ENCODE results near the gene CFHR4. TPM values are rescaled to one million over a fixed set of nuclear protein-coding genes. Genes with fewer than 3 reads are reported as not detected.
"Not testable (repeated sequence)": the region's sequence is repeated elsewhere in the genome, so short reads cannot be mapped to it uniquely, and the experiment has no call there.

The CFHR4 gene
- total and polyA plus RNA-seq, 2 donors (not counting 3 experiments of a cell fraction or from before 2014, with no cell fraction given) = not detected

DNA sequence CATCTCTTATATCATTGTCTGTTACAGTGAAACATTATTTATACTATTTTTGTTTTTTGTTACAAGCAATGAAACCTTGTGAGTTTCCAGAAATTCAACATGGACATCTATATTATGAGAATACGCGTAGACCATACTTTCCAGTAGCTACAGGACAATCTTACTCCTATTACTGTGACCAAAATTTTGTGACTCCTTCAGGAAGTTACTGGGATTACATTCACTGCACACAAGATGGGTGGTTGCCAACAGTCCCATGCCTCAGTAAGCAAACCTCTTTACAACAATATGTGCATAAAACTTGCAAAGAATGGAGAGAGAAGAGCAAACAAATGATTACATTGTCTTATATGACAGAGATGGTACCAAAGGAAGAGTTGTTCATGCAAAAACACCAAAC lies 22.4 kb downstream of the CFHR4 start:
- no peaks in the 10 kb centered on the region for H3K79me2 ChIP-seq (ENCODE audit: control insufficient read depth, insufficient read depth, low read length)
- TF ChIP-seq JUN (IDR thresholded peaks at IDR 0.05; ENCODE audit: borderline replicate concordance, insufficient read depth, insufficient read length, low read depth) = no peak
- TF ChIP-seq, protein P1, sequence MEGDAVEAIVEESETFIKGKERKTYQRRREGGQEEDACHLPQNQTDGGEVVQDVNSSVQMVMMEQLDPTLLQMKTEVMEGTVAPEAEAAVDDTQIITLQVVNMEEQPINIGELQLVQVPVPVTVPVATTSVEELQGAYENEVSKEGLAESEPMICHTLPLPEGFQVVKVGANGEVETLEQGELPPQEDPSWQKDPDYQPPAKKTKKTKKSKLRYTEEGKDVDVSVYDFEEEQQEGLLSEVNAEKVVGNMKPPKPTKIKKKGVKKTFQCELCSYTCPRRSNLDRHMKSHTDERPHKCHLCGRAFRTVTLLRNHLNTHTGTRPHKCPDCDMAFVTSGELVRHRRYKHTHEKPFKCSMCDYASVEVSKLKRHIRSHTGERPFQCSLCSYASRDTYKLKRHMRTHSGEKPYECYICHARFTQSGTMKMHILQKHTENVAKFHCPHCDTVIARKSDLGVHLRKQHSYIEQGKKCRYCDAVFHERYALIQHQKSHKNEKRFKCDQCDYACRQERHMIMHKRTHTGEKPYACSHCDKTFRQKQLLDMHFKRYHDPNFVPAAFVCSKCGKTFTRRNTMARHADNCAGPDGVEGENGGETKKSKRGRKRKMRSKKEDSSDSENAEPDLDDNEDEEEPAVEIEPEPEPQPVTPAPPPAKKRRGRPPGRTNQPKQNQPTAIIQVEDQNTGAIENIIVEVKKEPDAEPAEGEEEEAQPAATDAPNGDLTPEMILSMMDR (IDR thresholded peaks at IDR 0.05; ENCODE audit: extremely low read depth in 1 of 2, insufficient read depth in 1 of 2, low read depth in 1 of 2, low read length in 2 of 2) = no peak
- TF ChIP-seq POLR2AphosphoS5 (IDR thresholded peaks at IDR 0.05; ENCODE audit: insufficient read depth, low read depth, low read length) = no peak
- TF ChIP-seq EZH2 (IDR thresholded peaks at IDR 0.05; ENCODE audit: borderline replicate concordance, low read depth, low read length, severe bottlenecking) = no peak
- no peak for TF ChIP-seq MYC (IDR thresholded peaks at IDR 0.05; ENCODE audit: low read depth, low read length)
- no peak for TF ChIP-seq GATA2 (IDR thresholded peaks at IDR 0.05; ENCODE audit: insufficient read depth, insufficient read length, low read depth, low read length)
- TF ChIP-seq, protein P2, sequence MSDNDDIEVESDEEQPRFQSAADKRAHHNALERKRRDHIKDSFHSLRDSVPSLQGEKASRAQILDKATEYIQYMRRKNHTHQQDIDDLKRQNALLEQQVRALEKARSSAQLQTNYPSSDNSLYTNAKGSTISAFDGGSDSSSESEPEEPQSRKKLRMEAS (IDR thresholded peaks at IDR 0.05; ENCODE audit: insufficient read depth, insufficient read length) = no peak
- no peak for TF ChIP-seq FOS (IDR thresholded peaks at IDR 0.05; ENCODE audit: borderline replicate concordance, insufficient read depth, low read length)
- TF ChIP-seq POLR2A (IDR thresholded peaks at IDR 0.05; ENCODE audit: low read depth, low read length) = no peak
- H3K4me2 ChIP-seq (ENCODE audit: insufficient read depth, low read length) = no peak overlapping the region
- H3K4me1 ChIP-seq (ENCODE audit: control insufficient read depth, extremely low read depth, insufficient read depth, low read length) = no peaks in the 10 kb centered on the region
- BruUV-seq (replicated peaks) = no TSS peak
- CTCF ChIA-PET = interaction anchor here (0.7 kb wide), 1 partner anchor 18 kb away, joined by 3 read pairs; no protein-coding TSS in a partner anchor
- H3K27ac ChIP-seq (ENCODE audit: insufficient read depth, low read depth, low read length) = no peak overlapping the region
- POLR2A ChIA-PET = no interaction called here
- H3K4me3 ChIP-seq (replicated peaks in 1 of 3; ENCODE audit: insufficient read depth in 1 of 3, low read depth in 1 of 3, low read length in 3 of 3) = no peak overlapping the region
- FAIRE-seq (no peak), DNase-seq (ENCODE audit: low read depth, low spot score) (no peak)
- H2AFZ ChIP-seq (ENCODE audit: low read depth, low read length) = no peak overlapping the region
- intact Hi-C loops (cut with micrococcal nuclease) = no loop called here
- no peaks in the 10 kb centered on the region for H4K20me1 ChIP-seq (replicated peaks; ENCODE audit: control insufficient read depth, extremely low read depth, insufficient read depth, low read length)
- no peaks in the 10 kb centered on the region for H3K9me3 ChIP-seq (replicated peaks; ENCODE audit: control insufficient read depth, insufficient read depth, low read length)
- no peaks in the 10 kb centered on the region for H3K27me3 ChIP-seq (ENCODE audit: control insufficient read depth in 2 of 2, insufficient read depth in 2 of 2, low read length in 2 of 2)
- no peaks in the 10 kb centered on the region for H3K36me3 ChIP-seq (ENCODE audit: control insufficient read depth in 2 of 2, extremely low read depth in 1 of 2, insufficient read depth in 2 of 2, low read length in 2 of 2)
- no peaks in the 10 kb centered on the region for H3K9me1 ChIP-seq (replicated peaks; ENCODE audit: control insufficient read depth, extremely low read depth, insufficient read depth, low read length)
- H3K9ac ChIP-seq (replicated peaks; ENCODE audit: extremely low read depth, insufficient read depth, low read length) = no peak overlapping the region
- dilution Hi-C loops (cut with MboI; ENCODE audit: extremely low pct_ligation_motif_present, low sequenced_read_pairs) = no loop called here

DNA sequence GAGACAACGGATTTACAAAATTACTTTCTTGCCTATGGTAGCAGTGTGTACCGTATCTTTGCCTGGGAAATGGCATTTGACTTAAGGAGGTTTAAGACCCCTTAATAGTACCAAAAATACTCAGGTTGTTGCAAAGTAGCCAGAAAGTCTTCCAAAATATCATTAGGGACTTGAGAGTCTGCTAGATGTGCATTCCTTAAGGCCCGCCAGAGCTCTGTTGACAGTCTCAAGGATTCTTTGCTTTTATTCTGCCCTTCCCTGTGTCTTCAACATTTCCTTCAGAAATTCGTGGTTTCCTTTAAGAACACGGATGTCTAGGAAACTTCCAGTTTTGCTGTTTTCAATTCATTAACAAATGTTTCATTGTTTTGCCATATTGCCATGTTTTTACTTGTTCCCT lies 24.4 kb downstream of the CFHR4 start:
- CTCF ChIA-PET = not testable (repeated sequence)

DNA sequence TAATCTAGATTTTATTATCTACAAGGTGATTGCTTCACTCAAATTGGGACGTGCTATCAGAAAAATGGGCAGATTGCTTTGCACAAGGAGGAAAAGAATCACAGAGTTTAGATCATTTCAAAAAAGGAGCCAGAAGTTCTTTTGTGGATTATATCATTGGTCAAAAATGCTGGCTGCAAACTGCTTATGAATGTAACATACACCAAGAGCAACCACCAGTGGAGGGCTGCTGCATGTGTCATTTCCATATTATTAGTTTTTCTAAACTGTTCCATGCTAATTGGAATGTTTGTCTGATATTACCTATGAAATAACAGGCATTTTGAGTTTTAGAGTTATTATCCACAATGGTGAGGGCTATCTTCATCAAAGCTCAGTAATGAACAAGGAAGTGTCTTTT lies 39.0 kb downstream of the CFHR4 start:
- DNase-seq (ENCODE audit: low read depth, low spot score); H3K36me3 ChIP-seq (ENCODE audit: control insufficient read depth in 2 of 2, extremely low read depth in 1 of 2, insufficient read depth in 2 of 2, low read length in 2 of 2); H3K9me3 ChIP-seq (replicated peaks; ENCODE audit: control insufficient read depth, insufficient read depth, low read length); POLR2A ChIA-PET; dilution Hi-C loops (cut with MboI; ENCODE audit: extremely low pct_ligation_motif_present, low sequenced_read_pairs); H3K4me3 ChIP-seq (replicated peaks in 1 of 3; ENCODE audit: insufficient read depth in 1 of 3, low read depth in 1 of 3, low read length in 3 of 3); H3K9me1 ChIP-seq (replicated peaks; ENCODE audit: control insufficient read depth, extremely low read depth, insufficient read depth, low read length); BruUV-seq (replicated peaks); H2AFZ ChIP-seq (ENCODE audit: low read depth, low read length); H3K27ac ChIP-seq (ENCODE audit: insufficient read depth, low read depth, low read length); H3K27me3 ChIP-seq (ENCODE audit: control insufficient read depth in 2 of 2, insufficient read depth in 2 of 2, low read length in 2 of 2); CTCF ChIA-PET; intact Hi-C loops (cut with micrococcal nuclease); H3K4me2 ChIP-seq (ENCODE audit: insufficient read depth, low read length); H3K79me2 ChIP-seq (ENCODE audit: control insufficient read depth, insufficient read depth, low read length); H4K20me1 ChIP-seq (replicated peaks; ENCODE audit: control insufficient read depth, extremely low read depth, insufficient read depth, low read length); H3K4me1 ChIP-seq (ENCODE audit: control insufficient read depth, extremely low read depth, insufficient read depth, low read length); FAIRE-seq; H3K9ac ChIP-seq (replicated peaks; ENCODE audit: extremely low read depth, insufficient read depth, low read length): not testable (repeated sequence)

More for the DNA sequence above, 24.4 kb downstream of the CFHR4 start:
- DNase-seq (ENCODE audit: low read depth, low spot score); H3K4me1 ChIP-seq (ENCODE audit: control insufficient read depth, extremely low read depth, insufficient read depth, low read length); FAIRE-seq; H3K27ac ChIP-seq (ENCODE audit: insufficient read depth, low read depth, low read length); H3K27me3 ChIP-seq (ENCODE audit: control insufficient read depth in 2 of 2, insufficient read depth in 2 of 2, low read length in 2 of 2); H3K4me3 ChIP-seq (replicated peaks in 1 of 3; ENCODE audit: insufficient read depth in 1 of 3, low read depth in 1 of 3, low read length in 3 of 3); POLR2A ChIA-PET; H3K9me3 ChIP-seq (replicated peaks; ENCODE audit: control insufficient read depth, insufficient read depth, low read length); H4K20me1 ChIP-seq (replicated peaks; ENCODE audit: control insufficient read depth, extremely low read depth, insufficient read depth, low read length); H3K36me3 ChIP-seq (ENCODE audit: control insufficient read depth in 2 of 2, extremely low read depth in 1 of 2, insufficient read depth in 2 of 2, low read length in 2 of 2); intact Hi-C loops (cut with micrococcal nuclease); BruUV-seq (replicated peaks); H3K9me1 ChIP-seq (replicated peaks; ENCODE audit: control insufficient read depth, extremely low read depth, insufficient read depth, low read length); dilution Hi-C loops (cut with MboI; ENCODE audit: extremely low pct_ligation_motif_present, low sequenced_read_pairs); H2AFZ ChIP-seq (ENCODE audit: low read depth, low read length); H3K4me2 ChIP-seq (ENCODE audit: insufficient read depth, low read length); H3K9ac ChIP-seq (replicated peaks; ENCODE audit: extremely low read depth, insufficient read depth, low read length); H3K79me2 ChIP-seq (ENCODE audit: control insufficient read depth, insufficient read depth, low read length): not testable (repeated sequence)
